Measurements from ENCODE around the gene TFF3.

Gene TFF3

GRCh38 chr21:42341776-42342542 is 26.8 kb upstream of the TFF3 start:
- TF ChIP-seq POLR2A (IDR thresholded peaks at IDR 0.05; ENCODE audit: low read length) (no peak), GATA1 (IDR thresholded peaks at IDR 0.05; ENCODE audit: low read depth, low read length) (no peak)
- no peak for DNase-seq

GRCh38 chr21:42340187-42341050 is 25.2 kb upstream of the TFF3 start:
- DNase-seq = no peak
- TF ChIP-seq POLR2A (IDR thresholded peaks at IDR 0.05; ENCODE audit: low read length) (no peak), GATA1 (IDR thresholded peaks at IDR 0.05; ENCODE audit: low read depth, low read length) (no peak)

- DNase-seq = no peak
- TF ChIP-seq POLR2A (IDR thresholded peaks at IDR 0.05; ENCODE audit: low read length) (no peak), GATA1 (IDR thresholded peaks at IDR 0.05; ENCODE audit: low read depth, low read length) (no peak)
These were observed 23.8 kb upstream of the TFF3 start for GRCh38 chr21:42338729-42339715.

GRCh38 chr21:42337830-42338728 is 22.9 kb upstream of the TFF3 start:
- DNase-seq = peak; percentile 52 to 73
- TF ChIP-seq POLR2A (IDR thresholded peaks at IDR 0.05; ENCODE audit: low read length) = no peak
- TF ChIP-seq GATA1 (IDR thresholded peaks at IDR 0.05; ENCODE audit: low read depth, low read length) = no peak

- no peak for DNase-seq
- TF ChIP-seq POLR2A (IDR thresholded peaks at IDR 0.05; ENCODE audit: low read length) = no peak
- no peak for TF ChIP-seq GATA1 (IDR thresholded peaks at IDR 0.05; ENCODE audit: low read depth, low read length)
These were observed 22.1 kb upstream of the TFF3 start for GRCh38 chr21:42337276-42337675.

GRCh38 chr21:42336054-42336453 is 20.8 kb upstream of the TFF3 start:
- TF ChIP-seq POLR2A (IDR thresholded peaks at IDR 0.05; ENCODE audit: low read length) (no peak), GATA1 (IDR thresholded peaks at IDR 0.05; ENCODE audit: low read depth, low read length) (no peak)
- DNase-seq = no peak

- TF ChIP-seq GATA1 (IDR thresholded peaks at IDR 0.05; ENCODE audit: low read depth, low read length) = no peak
- no peak for TF ChIP-seq POLR2A (IDR thresholded peaks at IDR 0.05; ENCODE audit: low read length)
These were observed 17.5 kb upstream of the TFF3 start for GRCh38 chr21:42332557-42333317.

GRCh38 chr21:42331660-42332059 is 16.5 kb upstream of the TFF3 start:
- TF ChIP-seq POLR2A (IDR thresholded peaks at IDR 0.05; ENCODE audit: low read length) = no peak
- no peak for TF ChIP-seq GATA1 (IDR thresholded peaks at IDR 0.05; ENCODE audit: low read depth, low read length)

More at GRCh38 chr21:42332557-42333317, 17.5 kb upstream of the TFF3 start:
- DNase-seq = no peak

GRCh38 chr21:42330380-42331371 is 15.5 kb upstream of the TFF3 start:
- TF ChIP-seq GATA1 (IDR thresholded peaks at IDR 0.05; ENCODE audit: low read depth, low read length) = no peak
- TF ChIP-seq POLR2A (IDR thresholded peaks at IDR 0.05; ENCODE audit: low read length) = no peak
- no peak for DNase-seq

More at GRCh38 chr21:42331660-42332059, 16.5 kb upstream of the TFF3 start:
- no peak for DNase-seq

- DNase-seq = no peak
These were observed 9.7 kb upstream of the TFF3 start for GRCh38 chr21:42324896-42325295.

GRCh38 chr21:42321845-42322244 is 6.6 kb upstream of the TFF3 start:
- TF ChIP-seq GATA1 (IDR thresholded peaks at IDR 0.05; ENCODE audit: low read depth, low read length) (no peak), POLR2A (IDR thresholded peaks at IDR 0.05; ENCODE audit: low read length) (no peak)
- DNase-seq = no peak

More at GRCh38 chr21:42324896-42325295, 9.7 kb upstream of the TFF3 start:
- TF ChIP-seq GATA1 (IDR thresholded peaks at IDR 0.05; ENCODE audit: low read depth, low read length) (no peak), POLR2A (IDR thresholded peaks at IDR 0.05; ENCODE audit: low read length) (no peak)

Measured in erythroblast (primary cell).